Psoas muscle (tissue), 8 donors: Measurements from ENCODE around the gene MATN1. TPM values are rescaled to one million over a fixed set of nuclear protein-coding genes. Genes with fewer than 3 reads are reported as not detected.

Experiments used
- ATAC-seq, 4 donors: fragments of 200-7000 bp; cut with Tn5 transposase; one replicate each; pipeline ENCODE4 v1.9.1; 2020; ENCODE audit warnings: moderate library complexity in 3 of 4, mild to moderate bottlenecking in 2 of 4
- DNase-seq, 2 donors: peaks; one replicate each; pipeline ENCODE4 v3.0.0-alpha.2; 2020
- H3K27ac ChIP-seq: fragments of 200-600 bp; one replicate; pipeline ENCODE4 v1.8.0; 2022
- H3K27me3 ChIP-seq, 3 donors: fragments of 200-600 bp in 1 of 3; one replicate each; pipeline versions ENCODE4 v1.6.1 to v1.8.0; 2013 to 2022; ENCODE audit warnings: low read length in 2 of 3, mild to moderate bottlenecking in 2 of 3, moderate library complexity in 1 of 3; ENCODE audit not compliant: insufficient read depth in 3 of 3
- H3K36me3 ChIP-seq, 2 donors: fragments of 200-600 bp in 1 of 2; one replicate each; pipeline versions ENCODE4 v1.6.1 to v1.8.0; 2013 to 2022; ENCODE audit warnings: low read depth in 1 of 2, mild to moderate bottlenecking in 1 of 2, moderate library complexity in 1 of 2; ENCODE audit not compliant: insufficient read depth in 1 of 2
- H3K4me1 ChIP-seq: fragments of 200-600 bp; one replicate; pipeline ENCODE4 v1.8.0; 2022
- H3K4me3 ChIP-seq: fragments of 200-600 bp; one replicate; pipeline ENCODE4 v1.8.0; 2022; ENCODE audit warnings: mild to moderate bottlenecking
- H3K9me3 ChIP-seq: fragments of 200-600 bp; one replicate; pipeline ENCODE4 v1.8.0; 2022
- WGBS, 3 donors: extraction: QIAGEN DNeasy Blood & Tissue Kit; methylation state at CpG; one replicate each; pipeline versions ENCODE4 v1.1.6 to v1.1.7; 2013; 5-methylcytosine and 5-hydroxymethylcytosine counted together
- intact Hi-C, 2 donors: fragments of 100-400 bp; cut with DNase I; formaldehyde crosslinking; loops; one replicate each; pipeline versions ENCODE4 v1.11.0 to v1.14.2; 2022
- polyA plus RNA-seq, 3 donors: library from polyadenylated mRNA; stranded (reverse); fragments of 200-250 nt; gene quantifications; one replicate each; pipeline ENCODE4 v1.2.3, GENCODE V29; 2013
- total RNA-seq, 4 donors: library from RNA; stranded (reverse); fragmentation: NEBNext Ultra II Directional in 2 of 4; extraction: Animal tissue kit (Norgen Biotek cat#: 25700) in 2 of 4; gene quantifications; one replicate each; pipeline versions ENCODE4 v1.2.1 to v1.2.4, GENCODE V29; 2021 to 2023
- TF ChIP-seq, protein P1 (sequence below): fragments of 200-600 bp; IDR thresholded peaks from one replicate; pipeline ENCODE4 v1.8.0; 2022; ENCODE audit warnings: antibody characterized with exemption
- donor health status: healthy with polysubstance abuse.
- donor health status: DM: no; HTN: no; CAD: no; lungs with moderate emphysema.
- donor health status: Bipolar disorder and iron deficiency.
- donor health status: healthy.
- donor health status: DM: yes; HTN: yes; CAD: no.
- donor health status: DM: no; HTN: no; CAD: no.
- donor health status: DM: no; HTN: no; CAD: no.
- donor health status: DM: yes; HTN: yes; CAD: no.

Gene MATN1
- total and polyA plus RNA-seq, 7 donors, result 0.03 to 0.07 (median 0.04) TPM; not detected in 4

DNA sequence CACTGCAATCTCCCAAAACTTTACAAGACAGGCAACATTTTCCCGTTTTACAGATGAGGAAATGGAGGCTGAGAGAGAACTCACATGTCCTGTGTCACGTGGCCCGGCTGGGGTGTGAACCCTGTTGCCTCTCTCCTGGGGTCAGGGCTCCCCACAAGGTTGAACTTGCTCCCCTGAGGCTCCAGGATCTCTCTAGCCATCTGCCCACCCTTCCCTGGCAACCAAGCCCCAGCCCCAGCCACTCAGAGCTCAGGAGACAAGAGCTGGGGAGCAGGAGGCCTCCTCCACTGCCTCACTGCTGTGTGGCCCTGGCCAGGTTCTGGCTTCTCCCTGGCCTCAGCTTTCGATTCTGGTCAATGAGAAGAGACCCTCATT, 22.4 kb upstream of the MATN1 start:
- ATAC-seq (no peak), DNase-seq (no peak)
- 76 to 81% (median 79%) methylated on average over 4 of the region's 4 CpGs for WGBS, 3 donors
- TF ChIP-seq, protein P1, sequence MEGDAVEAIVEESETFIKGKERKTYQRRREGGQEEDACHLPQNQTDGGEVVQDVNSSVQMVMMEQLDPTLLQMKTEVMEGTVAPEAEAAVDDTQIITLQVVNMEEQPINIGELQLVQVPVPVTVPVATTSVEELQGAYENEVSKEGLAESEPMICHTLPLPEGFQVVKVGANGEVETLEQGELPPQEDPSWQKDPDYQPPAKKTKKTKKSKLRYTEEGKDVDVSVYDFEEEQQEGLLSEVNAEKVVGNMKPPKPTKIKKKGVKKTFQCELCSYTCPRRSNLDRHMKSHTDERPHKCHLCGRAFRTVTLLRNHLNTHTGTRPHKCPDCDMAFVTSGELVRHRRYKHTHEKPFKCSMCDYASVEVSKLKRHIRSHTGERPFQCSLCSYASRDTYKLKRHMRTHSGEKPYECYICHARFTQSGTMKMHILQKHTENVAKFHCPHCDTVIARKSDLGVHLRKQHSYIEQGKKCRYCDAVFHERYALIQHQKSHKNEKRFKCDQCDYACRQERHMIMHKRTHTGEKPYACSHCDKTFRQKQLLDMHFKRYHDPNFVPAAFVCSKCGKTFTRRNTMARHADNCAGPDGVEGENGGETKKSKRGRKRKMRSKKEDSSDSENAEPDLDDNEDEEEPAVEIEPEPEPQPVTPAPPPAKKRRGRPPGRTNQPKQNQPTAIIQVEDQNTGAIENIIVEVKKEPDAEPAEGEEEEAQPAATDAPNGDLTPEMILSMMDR, result no peak
- intact Hi-C loops, result loop anchor here in 1 of 2 donors (2.0 kb wide), 1 partner anchor 17 kb away; no protein-coding TSS in a partner anchor
- H3K27me3 ChIP-seq, result peaks cover 0 to 2% (median 0%) of the 10 kb centered on the region in 3 donors
- H3K4me3 ChIP-seq, result no peak overlapping the region
- no peaks in the 10 kb centered on the region for H3K4me1 ChIP-seq
- no peaks in the 10 kb centered on the region for H3K9me3 ChIP-seq
- H3K36me3 ChIP-seq, result no peaks in the 10 kb centered on the region
- no peak overlapping the region for H3K27ac ChIP-seq

DNA sequence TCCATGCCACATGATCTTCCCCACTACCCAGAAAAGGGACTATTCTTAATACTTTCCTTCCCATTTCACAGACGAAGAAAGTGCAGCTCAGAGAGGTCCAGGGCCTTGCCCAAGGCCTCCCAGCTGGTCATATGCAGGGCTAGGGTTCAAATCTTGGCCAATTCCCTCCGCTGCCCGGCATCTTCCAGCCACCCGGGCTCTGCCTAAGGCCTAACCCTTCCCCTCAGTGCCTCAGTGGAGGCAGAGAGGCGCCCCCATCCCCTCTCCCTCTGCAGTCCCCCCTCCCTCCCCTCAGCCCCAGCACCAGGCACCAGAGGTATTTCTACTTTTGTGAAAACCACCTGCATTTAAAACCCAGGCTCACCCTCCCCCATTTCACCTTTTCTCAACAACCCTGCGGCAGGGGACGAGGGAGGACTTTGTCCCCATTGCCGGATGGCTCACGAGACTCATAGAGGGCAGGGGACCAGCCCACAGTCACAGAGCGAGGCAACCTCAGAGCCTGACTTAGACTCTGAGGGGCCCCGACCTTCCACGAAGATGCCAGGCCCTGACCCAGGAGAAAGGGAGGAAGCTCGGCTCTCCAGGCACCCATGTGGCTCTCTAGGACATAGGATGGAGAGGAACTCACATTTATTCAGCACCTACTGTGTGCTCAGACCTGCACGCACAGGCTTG, 21.9 kb upstream of the MATN1 start:
- no peaks in the 10 kb centered on the region for H3K36me3 ChIP-seq
- TF ChIP-seq, protein P1, result no peak
- no peaks in the 10 kb centered on the region for H3K27me3 ChIP-seq
- no peak overlapping the region for H3K27ac ChIP-seq
- 90 to 92% (median 91%) methylated on average over 14 of the region's 14 CpGs for WGBS, 3 donors
- ATAC-seq (no peak), DNase-seq (no peak)
- H3K9me3 ChIP-seq, result no peaks in the 10 kb centered on the region
- intact Hi-C loops, result loop anchor here in 1 of 2 donors (2.0 kb wide), 1 partner anchor 18 kb away; no protein-coding TSS in a partner anchor
- H3K4me3 ChIP-seq, result no peak overlapping the region
- H3K4me1 ChIP-seq, result no peaks in the 10 kb centered on the region

DNA sequence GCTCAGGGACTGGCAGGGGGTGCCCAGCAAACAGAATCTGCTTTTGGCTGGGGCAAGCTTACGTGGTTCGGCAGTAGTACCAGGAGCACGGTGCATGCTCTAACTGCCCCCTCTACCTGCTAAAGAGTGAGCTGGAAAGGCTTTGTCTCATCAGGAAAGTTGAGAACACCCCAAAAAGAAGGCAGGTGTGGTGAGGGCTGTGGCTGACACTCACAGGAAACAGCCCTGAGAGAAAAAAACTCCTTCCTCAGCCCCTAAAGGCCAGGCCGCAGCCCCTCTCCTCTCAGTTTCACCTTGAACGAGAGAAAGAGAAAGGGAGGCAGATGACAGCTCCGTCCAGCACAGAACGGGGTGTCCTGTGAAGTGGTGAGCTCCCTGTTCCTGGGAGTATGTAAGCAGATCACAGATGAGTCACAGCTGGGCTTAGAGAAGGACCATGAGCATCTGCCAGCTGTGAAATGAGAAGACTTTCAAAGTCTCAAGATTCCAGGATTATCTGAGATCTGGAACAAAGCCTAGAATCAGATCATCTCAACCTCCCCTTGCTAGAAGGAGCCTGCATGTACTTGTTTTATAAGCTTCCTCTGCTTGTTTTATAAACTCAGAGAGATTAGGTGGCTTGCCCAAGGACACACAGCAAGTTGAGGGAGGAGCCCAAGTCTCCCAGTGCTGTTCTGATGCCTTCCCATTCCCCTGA, 20.8 kb upstream of the MATN1 start:
- Histone ChIP-seq H3K9me3 (no peaks in the 10 kb centered on the region), H3K4me3 (no peak overlapping the region), H3K36me3 (no peaks in the 10 kb centered on the region), H3K27ac (no peak overlapping the region), H3K4me1 (no peaks in the 10 kb centered on the region), H3K27me3 (no peaks in the 10 kb centered on the region)
- TF ChIP-seq, protein P1, result no peak
- 66 to 81% (median 79%) methylated on average over 7 of the region's 7 CpGs for WGBS, 3 donors
- peak in 1 of 4 donors; percentile 61 for ATAC-seq
- DNase-seq, result no peak
- intact Hi-C loops, result loop anchor here in 1 of 2 donors (2.0 kb wide), 1 partner anchor 19 kb away; no protein-coding TSS in a partner anchor

DNA sequence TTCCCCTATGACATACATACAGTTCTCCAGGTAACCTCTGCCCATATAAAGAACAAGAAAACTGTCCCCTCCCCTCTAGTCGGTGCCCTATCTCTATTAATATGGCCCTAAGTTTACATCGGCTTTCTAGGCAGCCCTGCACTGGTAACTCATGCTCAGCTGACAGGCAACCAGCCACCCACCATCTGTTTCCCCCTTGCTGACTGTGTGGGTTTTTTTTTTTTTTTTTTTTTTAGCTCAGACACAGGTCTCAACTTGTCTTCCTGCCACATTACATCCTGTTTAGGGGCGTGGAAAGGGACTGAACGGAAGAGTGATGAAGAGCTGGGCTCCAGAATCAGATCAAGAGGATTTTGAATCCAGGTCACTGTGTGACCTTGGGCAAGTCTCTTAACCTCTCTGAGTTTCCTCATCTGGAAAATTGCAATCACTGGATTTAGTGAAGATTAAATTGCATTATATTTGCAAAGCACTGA, 20.2 kb upstream of the MATN1 start:
- Histone ChIP-seq H3K27me3 (no peaks in the 10 kb centered on the region), H3K4me1 (no peaks in the 10 kb centered on the region), H3K36me3 (no peaks in the 10 kb centered on the region), H3K4me3 (no peak overlapping the region), H3K27ac (no peak overlapping the region), H3K9me3 (no peaks in the 10 kb centered on the region)
- DNase-seq, result no peak
- ATAC-seq, result peak in 1 of 4 donors; percentile 27
- 60 to 72% (median 62%) methylated on average over 4 of the region's 4 CpGs for WGBS, 3 donors
- TF ChIP-seq, protein P1, result no peak
- intact Hi-C loops, result loop anchor here in 1 of 2 donors (2.0 kb wide), 1 partner anchor 19 kb away; no protein-coding TSS in a partner anchor
